BLaER1 (cell line): Measurements from ENCODE around the gene ASAP2.

Experiments
- H3K27ac ChIP-seq: shearing (Covaris generic); formaldehyde crosslinking; 2 replicates; pipeline ENCODE4 v1.8.1; 2022
- H3K27me3 ChIP-seq: shearing (Covaris generic); formaldehyde crosslinking; 2 replicates; pipeline ENCODE4 v1.8.1; 2022
- H3K36me3 ChIP-seq: shearing (Covaris generic); formaldehyde crosslinking; 2 replicates; pipeline ENCODE4 v1.8.1; 2022
- H3K4me1 ChIP-seq: shearing (Covaris generic); formaldehyde crosslinking; 2 replicates; pipeline ENCODE4 v1.8.1; 2022
- H3K4me2 ChIP-seq: shearing (Covaris generic); formaldehyde crosslinking; 2 replicates; pipeline ENCODE4 v1.8.1; 2022
- H3K4me3 ChIP-seq: shearing (Covaris generic); formaldehyde crosslinking; 2 replicates; pipeline ENCODE4 v1.8.1; 2022
- H3K9ac ChIP-seq: shearing (Covaris generic); formaldehyde crosslinking; 2 replicates; pipeline ENCODE4 v1.8.1; 2022
- H3K9me3 ChIP-seq: shearing (Covaris generic); formaldehyde crosslinking; 2 replicates; pipeline ENCODE4 v1.8.1; 2022
- H4K20me1 ChIP-seq: shearing (Covaris generic); formaldehyde crosslinking; 2 replicates; pipeline ENCODE4 v1.8.1; 2022
- Cebpa-rat ChIP-seq: shearing (Covaris generic); IDR thresholded peaks from 2 replicates; pipeline ENCODE4 v1.8.1; 2022

ASAP2 gene

DNA sequence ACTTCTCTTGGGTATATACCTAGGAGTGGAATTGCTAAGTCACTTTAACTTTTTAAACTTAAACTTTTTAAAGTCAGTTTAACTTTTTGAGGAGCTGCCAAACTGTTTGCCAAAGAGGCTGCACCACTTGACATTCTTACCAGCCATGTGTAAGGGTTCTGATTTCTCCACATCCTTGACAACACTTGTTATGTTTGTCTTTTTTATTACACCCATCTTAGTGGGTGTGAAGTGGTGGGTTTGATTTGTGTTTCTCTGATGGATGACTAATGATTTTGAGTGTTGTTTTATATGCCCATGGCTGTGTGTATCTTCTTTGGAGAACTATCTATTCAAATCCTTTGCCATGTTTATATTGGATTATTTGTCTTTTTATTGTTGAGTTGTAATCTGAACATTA, 13.6 kb downstream of the ASAP2 start:
- no peak overlapping the region for H3K27ac ChIP-seq
- no peak overlapping the region for H3K9ac ChIP-seq
- no peak overlapping the region for H3K4me2 ChIP-seq
- H3K4me3 ChIP-seq, result no peak overlapping the region
- peaks cover 74% of the 10 kb centered on the region for H4K20me1 ChIP-seq
- H3K4me1 ChIP-seq, result peaks cover 9% of the 10 kb centered on the region
- H3K9me3 ChIP-seq, result peaks cover 44% of the 10 kb centered on the region
- no peak for TF ChIP-seq Cebpa-rat
- H3K36me3 ChIP-seq, result peaks cover 52% of the 10 kb centered on the region
- H3K27me3 ChIP-seq, result no peaks in the 10 kb centered on the region

DNA sequence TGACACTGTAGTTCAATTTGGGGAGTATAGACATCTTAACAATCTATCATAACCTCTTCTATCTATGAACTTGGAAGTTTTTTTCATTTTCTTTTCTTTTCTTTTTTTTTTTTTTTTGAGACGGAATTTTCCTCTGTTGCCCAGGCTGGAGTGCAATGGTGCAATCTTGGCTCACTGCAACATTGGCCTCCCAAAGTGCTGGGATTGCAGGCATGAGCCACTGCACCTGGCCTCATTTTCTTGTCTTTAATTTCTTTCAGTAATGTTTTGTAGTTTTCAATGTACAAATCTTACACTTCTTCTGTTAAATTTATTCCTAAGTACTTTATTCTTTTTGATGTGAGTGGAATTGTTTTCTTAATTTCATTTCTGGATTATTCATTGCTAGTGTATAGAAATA, 14.6 kb downstream of the ASAP2 start:
- Histone ChIP-seq H3K27ac (no peak overlapping the region), H3K36me3 (peaks cover 53% of the 10 kb centered on the region), H3K9ac (no peak overlapping the region), H3K4me3 (no peak overlapping the region), H4K20me1 (peaks cover 75% of the 10 kb centered on the region), H3K4me1 (peaks cover 19% of the 10 kb centered on the region), H3K27me3 (no peaks in the 10 kb centered on the region), H3K4me2 (no peak overlapping the region), H3K9me3 (peaks cover 44% of the 10 kb centered on the region)
- TF ChIP-seq Cebpa-rat, result no peak

DNA sequence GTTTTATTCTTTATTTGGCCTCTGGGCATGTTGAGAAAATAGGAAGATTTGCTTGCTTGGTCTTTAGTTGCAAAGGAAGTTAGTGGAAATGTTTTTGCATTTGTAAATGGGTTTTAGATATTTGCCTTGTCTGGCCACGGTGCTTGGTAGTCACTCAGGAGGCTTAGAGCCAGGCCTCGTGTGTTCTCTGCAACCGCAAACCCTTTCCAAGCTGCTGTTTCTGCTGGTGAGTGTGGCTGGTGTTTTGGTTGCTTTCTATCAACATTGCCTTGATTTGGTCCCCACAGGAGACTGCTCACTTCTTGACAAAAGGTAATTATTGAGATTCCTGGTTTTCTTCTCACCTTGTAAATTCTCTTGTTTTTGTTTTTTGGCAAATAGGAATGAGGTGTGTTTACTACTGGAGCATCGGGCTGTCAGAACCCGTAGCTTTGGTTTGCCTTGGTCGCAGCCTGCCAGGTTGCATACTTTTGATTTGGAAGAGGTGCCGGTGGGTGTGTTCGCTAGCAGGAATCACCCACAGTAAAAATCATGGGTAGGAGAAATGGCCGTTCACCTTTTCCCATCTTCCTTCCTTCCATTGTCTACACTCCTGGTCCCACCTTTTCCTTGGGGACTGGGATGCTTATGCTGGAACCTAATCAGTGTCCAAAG, 15.8 kb downstream of the ASAP2 start:
- TF ChIP-seq Cebpa-rat, result no peak
- Histone ChIP-seq H4K20me1 (peaks cover 75% of the 10 kb centered on the region), H3K4me1 (peaks cover 24% of the 10 kb centered on the region), H3K27ac (no peak overlapping the region), H3K27me3 (no peaks in the 10 kb centered on the region), H3K4me3 (no peak overlapping the region), H3K9me3 (peaks cover 35% of the 10 kb centered on the region), H3K9ac (no peak overlapping the region), H3K36me3 (peaks cover 44% of the 10 kb centered on the region), H3K4me2 (no peak overlapping the region)

DNA sequence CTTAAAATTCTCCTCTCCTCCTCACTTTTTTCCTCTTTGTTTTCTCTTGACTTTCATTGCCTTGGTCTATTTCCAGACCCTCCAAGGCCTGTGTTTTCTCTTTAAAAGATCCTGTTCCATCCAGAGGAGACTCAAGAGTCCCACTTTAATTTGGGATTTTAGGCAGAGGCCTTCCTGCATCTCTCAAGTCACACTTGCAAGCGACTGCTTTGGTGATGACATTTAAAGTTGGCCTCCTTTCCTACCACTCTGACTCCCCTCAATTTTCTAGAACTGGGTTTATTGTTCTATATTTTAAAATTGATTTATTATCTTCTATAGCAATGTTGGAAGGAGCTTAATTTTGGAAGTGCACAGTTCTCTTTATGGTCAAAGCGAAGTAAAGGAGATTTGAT, 16.3 kb downstream of the ASAP2 start:
- peaks cover 75% of the 10 kb centered on the region for H4K20me1 ChIP-seq
- peaks cover 38% of the 10 kb centered on the region for H3K36me3 ChIP-seq
- TF ChIP-seq Cebpa-rat, result no peak
- no peak overlapping the region for H3K27ac ChIP-seq
- no peaks in the 10 kb centered on the region for H3K27me3 ChIP-seq
- peaks cover 29% of the 10 kb centered on the region for H3K4me1 ChIP-seq
- H3K4me2 ChIP-seq, result no peak overlapping the region
- no peak overlapping the region for H3K4me3 ChIP-seq
- H3K9ac ChIP-seq, result no peak overlapping the region
- peaks cover 33% of the 10 kb centered on the region for H3K9me3 ChIP-seq

DNA sequence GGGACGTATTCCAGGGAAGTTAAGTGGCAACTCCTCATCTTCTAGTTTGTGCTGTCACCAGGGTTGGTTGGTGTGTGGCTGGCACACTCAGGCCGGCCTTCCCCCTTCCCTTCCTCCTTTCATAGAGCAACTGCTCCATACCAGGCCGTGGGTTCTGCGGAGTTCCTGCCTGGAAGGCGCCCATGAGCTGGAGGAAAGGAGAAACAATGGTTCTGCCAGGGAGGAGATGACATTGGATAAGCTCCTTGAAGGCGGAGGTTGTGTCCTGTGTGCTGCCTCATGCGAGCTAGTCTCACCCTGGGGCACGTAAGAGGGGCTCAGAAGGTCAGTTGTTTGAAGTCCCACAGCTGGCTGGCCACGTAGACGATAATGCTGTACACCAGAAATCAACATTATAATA, 19.2 kb downstream of the ASAP2 start:
- no peak for TF ChIP-seq Cebpa-rat
- H3K27ac ChIP-seq, result no peak overlapping the region; the same call in 1 of the 2 replicates
- H3K36me3 ChIP-seq, result peaks cover 22% of the 10 kb centered on the region; the same call in 1 of the 2 replicates
- no peak overlapping the region for H3K4me3 ChIP-seq
- H4K20me1 ChIP-seq, result peaks cover 90% of the 10 kb centered on the region
- no peaks in the 10 kb centered on the region for H3K27me3 ChIP-seq
- no peak overlapping the region for H3K4me2 ChIP-seq
- peaks cover 5% of the 10 kb centered on the region; the same call in 1 of the 2 replicates for H3K9me3 ChIP-seq
- H3K4me1 ChIP-seq, result peaks cover 58% of the 10 kb centered on the region
- H3K9ac ChIP-seq, result no peak overlapping the region

DNA sequence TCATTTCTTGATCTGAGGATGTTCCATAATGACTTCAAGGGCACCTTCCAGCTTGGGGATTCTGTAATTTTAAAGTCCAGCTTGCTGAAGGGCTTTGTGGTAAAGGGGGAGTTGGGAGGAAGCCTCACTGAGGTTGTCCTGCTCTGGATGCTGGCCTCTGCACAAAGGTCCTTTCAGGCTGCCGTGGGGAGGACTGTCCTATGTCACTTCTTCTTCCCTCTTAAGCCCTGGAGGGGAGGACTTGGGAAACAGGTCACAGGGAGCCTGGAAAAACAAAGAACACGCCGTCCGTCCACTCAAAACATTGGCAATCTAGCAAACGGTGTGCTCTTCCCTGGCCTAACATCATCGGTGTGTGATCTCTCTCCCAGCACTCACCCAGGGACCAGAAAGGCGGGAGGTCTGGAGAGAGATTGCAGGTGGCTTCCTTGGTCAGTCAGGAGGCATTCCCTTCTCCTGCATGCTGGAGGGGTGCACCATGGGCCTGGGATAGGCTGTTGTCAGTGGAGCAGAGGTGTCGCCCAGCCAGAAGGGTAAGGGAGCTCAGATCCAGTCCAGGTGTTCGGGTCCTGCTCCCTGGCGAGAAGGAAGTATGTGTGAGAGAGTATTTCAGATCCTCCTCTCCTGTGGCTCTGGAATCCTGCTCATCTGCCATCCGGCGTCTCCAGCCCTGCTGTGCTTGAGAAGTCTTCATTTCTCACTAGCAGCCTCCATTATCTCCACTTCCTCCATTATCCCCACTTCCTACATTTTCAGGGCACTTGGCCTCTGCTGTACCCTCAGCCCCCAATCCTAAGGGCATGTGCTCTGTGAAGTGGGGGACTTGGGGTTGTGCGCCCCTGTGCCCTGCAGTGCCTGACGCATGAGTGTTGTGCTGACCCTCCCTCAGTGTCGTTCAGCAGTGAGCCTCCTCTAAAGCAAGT, 20.1 kb downstream of the ASAP2 start:
- Histone ChIP-seq H3K4me3 (no peak overlapping the region), H3K9me3 (no peaks in the 10 kb centered on the region), H3K4me2 (peak overlapping the region; percentile 81), H3K36me3 (peaks cover 17% of the 10 kb centered on the region; the same call in 1 of the 2 replicates), H3K9ac (no peak overlapping the region), H4K20me1 (peaks cover 99% of the 10 kb centered on the region), H3K27me3 (no peaks in the 10 kb centered on the region), H3K27ac (peak overlapping the region; percentile 51), H3K4me1 (peaks cover 67% of the 10 kb centered on the region)
- TF ChIP-seq Cebpa-rat, result no peak

DNA sequence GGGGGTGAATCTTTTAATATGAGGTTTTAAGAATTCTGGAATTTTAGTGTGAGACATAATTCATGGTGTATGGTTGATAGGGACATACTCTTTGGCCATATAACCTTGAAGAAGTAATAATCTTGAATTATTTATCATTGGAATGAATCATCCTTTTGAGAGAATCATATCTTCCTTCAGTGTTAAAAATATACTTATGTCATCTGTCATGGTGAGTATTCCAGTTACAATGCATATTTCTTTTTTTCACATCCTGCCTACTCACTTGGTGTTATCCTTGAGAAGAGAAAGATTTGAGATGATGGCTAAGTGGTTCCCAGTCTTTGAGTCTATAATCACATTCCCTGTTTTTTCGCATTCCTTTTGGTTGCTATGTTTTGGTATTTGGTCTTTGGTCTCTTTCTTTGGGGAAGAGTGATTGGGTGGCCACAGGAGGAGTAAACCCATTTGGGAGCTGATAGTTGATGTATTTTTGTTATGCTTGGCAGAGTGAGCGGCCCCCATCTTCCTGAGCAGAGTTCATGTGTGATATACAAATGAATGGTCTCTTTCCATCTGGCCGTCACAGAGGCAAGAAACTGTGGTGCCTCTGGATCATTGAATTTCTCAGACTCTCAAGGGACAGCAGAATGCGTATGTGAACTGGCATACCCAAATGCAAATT, 21.6 kb downstream of the ASAP2 start:
- Histone ChIP-seq H3K4me1 (peaks cover 82% of the 10 kb centered on the region), H3K27me3 (no peaks in the 10 kb centered on the region), H3K27ac (no peak overlapping the region), H3K4me3 (no peak overlapping the region), H3K9ac (no peak overlapping the region), H3K9me3 (no peaks in the 10 kb centered on the region), H3K36me3 (peaks cover 8% of the 10 kb centered on the region; the same call in 1 of the 2 replicates), H4K20me1 (peaks cover 99% of the 10 kb centered on the region), H3K4me2 (peak overlapping the region; percentile 81)
- no peak for TF ChIP-seq Cebpa-rat

DNA sequence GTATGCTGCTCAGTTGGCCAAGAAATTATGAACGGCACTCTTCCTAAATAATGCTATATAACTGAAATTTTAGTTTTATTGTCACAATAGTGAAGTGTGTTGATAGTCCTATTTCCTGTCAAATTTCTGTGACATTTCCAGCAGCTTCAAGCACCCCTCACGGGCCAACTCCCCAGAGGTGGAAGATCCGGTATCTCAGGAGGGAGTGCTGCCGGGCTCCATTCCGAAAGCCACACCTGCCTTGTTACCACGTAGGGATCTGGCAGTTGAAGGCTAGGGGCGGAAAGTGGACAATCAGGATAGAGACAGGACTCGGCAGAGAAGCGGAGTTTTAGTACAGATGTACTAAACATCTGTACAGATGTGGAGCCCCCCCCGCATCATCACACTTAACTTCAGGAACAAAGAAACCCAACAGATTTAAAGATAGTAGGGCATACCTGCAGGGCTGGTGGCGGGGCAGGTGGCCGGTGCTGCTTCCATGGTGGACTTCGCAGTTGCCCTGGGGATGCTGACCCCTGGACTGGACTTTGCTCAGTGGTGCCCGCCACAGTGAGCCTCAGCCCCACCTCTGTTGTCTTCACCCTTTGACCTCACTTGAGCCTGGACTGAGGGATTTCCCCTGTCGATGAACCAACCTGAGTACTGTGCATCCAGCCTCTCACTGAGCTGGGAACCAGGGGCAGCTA, 22.3 kb downstream of the ASAP2 start:
- Histone ChIP-seq H3K9ac (no peak overlapping the region), H3K4me2 (peak overlapping the region; percentile 81), H3K4me3 (no peak overlapping the region), H3K4me1 (peaks cover 89% of the 10 kb centered on the region), H3K27me3 (no peaks in the 10 kb centered on the region), H3K36me3 (peaks cover 8% of the 10 kb centered on the region; the same call in 1 of the 2 replicates), H3K27ac (peak overlapping the region; percentile 38; the same call in 1 of the 2 replicates), H4K20me1 (peaks cover 99% of the 10 kb centered on the region), H3K9me3 (no peaks in the 10 kb centered on the region)
- no peak for TF ChIP-seq Cebpa-rat

DNA sequence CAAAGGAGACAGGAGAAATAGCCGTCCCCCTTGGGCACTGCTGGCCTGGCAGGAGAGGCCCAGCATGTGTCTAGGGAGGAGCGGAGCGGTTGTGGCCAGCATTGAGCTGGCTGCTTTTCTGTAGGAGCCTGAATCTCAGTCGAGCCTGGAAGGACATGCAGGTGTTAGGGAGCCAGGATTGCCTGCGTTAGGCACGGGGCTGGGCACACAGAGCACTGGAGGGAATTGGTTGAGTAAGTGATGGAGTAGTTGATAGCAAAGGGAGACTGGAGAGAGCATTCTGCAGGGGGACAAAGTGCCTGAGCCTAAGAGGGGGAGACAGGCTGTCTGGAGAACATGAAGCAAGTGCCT, 22.8 kb downstream of the ASAP2 start:
- H3K4me2 ChIP-seq, result peak overlapping the region; percentile 81
- no peak for TF ChIP-seq Cebpa-rat
- peaks cover 100% of the 10 kb centered on the region for H4K20me1 ChIP-seq
- no peaks in the 10 kb centered on the region for H3K27me3 ChIP-seq
- H3K9me3 ChIP-seq, result no peaks in the 10 kb centered on the region
- H3K4me1 ChIP-seq, result peaks cover 94% of the 10 kb centered on the region
- peaks cover 8% of the 10 kb centered on the region; the same call in 1 of the 2 replicates for H3K36me3 ChIP-seq
- no peak overlapping the region for H3K9ac ChIP-seq
- H3K4me3 ChIP-seq, result no peak overlapping the region
- peak overlapping the region; percentile 38; the same call in 1 of the 2 replicates for H3K27ac ChIP-seq
